H1 (cell line): ENCODE data around the gene MCEE. TPM values are rescaled to one million over a fixed set of nuclear protein-coding genes. Genes with fewer than 3 reads are reported as not detected.
A peak's percentile ranks its signal among the peaks of the same experiment; 100 is the strongest.
"Not testable (repeated sequence)": the region's sequence is repeated elsewhere in the genome, so short reads cannot be mapped to it uniquely, and the experiment has no call there.

ENCODE experiments used
- CTCF ChIA-PET: fragments of 300-600 bp; sonication (Branson Sonifier 250); formaldehyde crosslinking; loops from one replicate; lab custom pipeline; 2021; ENCODE audit not compliant: partially characterized antibody; lab: Charles Lee
- POLR2A ChIA-PET: fragments of 300-600 bp; sonication (Branson Sonifier 250); formaldehyde crosslinking; loops from one replicate; lab custom pipeline; 2021; ENCODE audit warnings: inconsistent platforms; ENCODE audit not compliant: partially characterized antibody; lab: Charles Lee
- DNase-seq, 2 experiments: peaks; one replicate each; pipeline versions ENCODE4 v3.0.0 to v3.0.0-alpha.2; 2010 to 2022; ENCODE audit warnings: low spot score in 2 of 2, low read depth in 1 of 2, mixed read lengths in 1 of 2
- FAIRE-seq: peaks from 2 replicates; lab custom pipeline; 2011; peaks lifted over from hg19 to GRCh38; lab: Jason Lieb, UNC
- H2AFZ ChIP-seq: 2 replicates; pipeline ENCODE4 v1.8.1; 2012; ENCODE audit warnings: low read length, inconsistent platforms
- H2AK5ac ChIP-seq: 2 replicates; pipeline ENCODE4 v1.6.1; 2013; ENCODE audit warnings: low read depth, low read length
- H2BK120ac ChIP-seq: replicated peaks from 2 replicates; pipeline ENCODE3; 2013; ENCODE audit warnings: low read depth, low read length, inconsistent platforms
- H2BK12ac ChIP-seq: 2 replicates; pipeline ENCODE4 v1.6.1; 2013; ENCODE audit warnings: low read depth, low read length
- H2BK15ac ChIP-seq: 2 replicates; pipeline ENCODE4 v1.6.1; 2013; ENCODE audit warnings: low read length
- H2BK20ac ChIP-seq: 2 replicates; pipeline ENCODE4 v1.6.1; 2013; ENCODE audit warnings: low read length
- H2BK5ac ChIP-seq: 2 replicates; pipeline ENCODE4 v1.6.1; 2013; ENCODE audit warnings: low read depth, low read length
- H3K14ac ChIP-seq: 2 replicates; pipeline ENCODE4 v1.6.1; 2013; ENCODE audit warnings: inconsistent platforms; ENCODE audit not compliant: insufficient read length
- H3K18ac ChIP-seq: 2 replicates; pipeline ENCODE4 v1.6.1; 2013; ENCODE audit warnings: low read length; ENCODE audit errors: extremely low read depth
- H3K23ac ChIP-seq: 2 replicates; pipeline ENCODE4 v1.6.1; 2013; ENCODE audit warnings: inconsistent platforms; ENCODE audit not compliant: insufficient read length
- H3K23me2 ChIP-seq: 2 replicates; pipeline ENCODE4 v1.6.1; 2013; ENCODE audit warnings: low read depth, low read length
- H3K27ac ChIP-seq: 2 replicates; pipeline ENCODE4 v1.6.1; 2011; ENCODE audit warnings: low read depth, low read length, inconsistent platforms
- H3K27me3 ChIP-seq, 4 experiments: replicated peaks in 1 of 4; 1 replicate in 1 of 4; 2 replicates in 3 of 4; pipeline versions ENCODE4 v1.6.1 to v1.8.1; 2011 to 2013; ENCODE audit warnings: low read length in 3 of 4, mild to moderate bottlenecking in 3 of 4, inconsistent platforms in 2 of 4, mixed read lengths in 2 of 4, moderate library complexity in 1 of 4; ENCODE audit not compliant: control insufficient read depth in 3 of 4, insufficient read depth in 3 of 4; ENCODE audit errors: extremely low read depth in 1 of 4
- H3K36me3 ChIP-seq, 4 experiments: 2 replicates each; pipeline versions ENCODE4 v1.6.1 to v1.8.1; 2011 to 2013; ENCODE audit warnings: mild to moderate bottlenecking in 4 of 4, low read length in 3 of 4, moderate library complexity in 2 of 4, control low read depth in 1 of 4, inconsistent platforms in 1 of 4; ENCODE audit not compliant: insufficient read depth in 4 of 4, control insufficient read depth in 2 of 4
- H3K4ac ChIP-seq: replicated peaks from 2 replicates; pipeline ENCODE3; 2013; ENCODE audit warnings: low read length, low read depth, mixed read lengths, inconsistent platforms; ENCODE audit not compliant: insufficient read length
- H3K4me1 ChIP-seq, 4 experiments: replicated peaks in 1 of 4; 1 replicate in 1 of 4; 2 replicates in 3 of 4; pipeline versions ENCODE4 v1.6.1 to v1.8.1; 2011 to 2013; ENCODE audit warnings: low read length in 3 of 4, inconsistent platforms in 2 of 4, mixed read lengths in 1 of 4; ENCODE audit not compliant: insufficient read depth in 4 of 4, control insufficient read depth in 3 of 4
- H3K4me2 ChIP-seq, 2 experiments: 2 replicates each; pipeline versions ENCODE4 v1.6.1 to v1.8.1; 2011 to 2013; ENCODE audit warnings: low read depth in 2 of 2, low read length in 2 of 2, control low read depth in 1 of 2, inconsistent platforms in 1 of 2, mild to moderate bottlenecking in 1 of 2; ENCODE audit not compliant: insufficient read depth in 1 of 2
- H3K4me3 ChIP-seq, 4 experiments: fragments of 200-600, 300-600 bp in 1 of 4; sonication (generic), shearing (Covaris generic), sonication (Bioruptor Twin) in 1 of 4; 2 replicates each; pipeline versions ENCODE4 v1.5.1 to v1.8.1; 2011 to 2016; ENCODE audit warnings: low read length in 4 of 4, low read depth in 3 of 4, control low read depth in 2 of 4, inconsistent platforms in 2 of 4, mild to moderate bottlenecking in 2 of 4, mixed read lengths in 1 of 4, moderate library complexity in 1 of 4; ENCODE audit not compliant: insufficient read depth in 2 of 4; ENCODE audit errors: extremely low read depth in 1 of 4
- H3K56ac ChIP-seq: replicated peaks from 2 replicates; pipeline ENCODE3; 2013; ENCODE audit warnings: low read depth, mild to moderate bottlenecking, mixed read lengths, low read length, inconsistent platforms; ENCODE audit not compliant: insufficient read length
- H3K79me1 ChIP-seq: 2 replicates; pipeline ENCODE4 v1.6.1; 2013; ENCODE audit warnings: low read depth, low read length, control low read depth
- H3K79me2 ChIP-seq, 2 experiments: 2 replicates each; pipeline versions ENCODE4 v1.6.1 to v1.8.1; 2012 to 2013; ENCODE audit warnings: low read length in 2 of 2, mild to moderate bottlenecking in 2 of 2, inconsistent platforms in 1 of 2; ENCODE audit not compliant: insufficient read depth in 2 of 2, control insufficient read depth in 1 of 2
- H3K9ac ChIP-seq, 4 experiments: replicated peaks in 1 of 4; 1 replicate in 1 of 4; 2 replicates in 3 of 4; pipeline versions ENCODE4 v1.6.1 to v1.8.1; 2011 to 2013; ENCODE audit warnings: low read depth in 3 of 4, low read length in 3 of 4, control low read depth in 2 of 4, mild to moderate bottlenecking in 2 of 4, moderate library complexity in 2 of 4, inconsistent platforms in 1 of 4; ENCODE audit errors: extremely low read depth in 1 of 4
- H3K9me3 ChIP-seq, 2 experiments: 2 replicates each; pipeline versions ENCODE4 v1.6.1 to v1.8.1; 2012 to 2013; ENCODE audit warnings: mild to moderate bottlenecking in 2 of 2, moderate library complexity in 2 of 2, control low read depth in 1 of 2, inconsistent platforms in 1 of 2, low read depth in 1 of 2, low read length in 1 of 2, mixed read lengths in 1 of 2; ENCODE audit not compliant: insufficient read depth in 2 of 2
- H4K20me1 ChIP-seq, 2 experiments: replicated peaks in 1 of 2; 2 replicates each; pipeline versions ENCODE3 to v1.8.1; 2011 to 2013; ENCODE audit warnings: inconsistent platforms in 2 of 2, low read length in 2 of 2, mild to moderate bottlenecking in 1 of 2; ENCODE audit not compliant: insufficient read depth in 2 of 2, control insufficient read depth in 1 of 2
- H4K5ac ChIP-seq: 2 replicates; pipeline ENCODE4 v1.6.1; 2013; ENCODE audit warnings: low read length, low read depth, mixed read lengths, inconsistent platforms; ENCODE audit not compliant: insufficient read length
- H4K8ac ChIP-seq: 2 replicates; pipeline ENCODE4 v1.8.0; 2013; ENCODE audit warnings: mild to moderate bottlenecking, moderate library complexity, low read length, inconsistent platforms; ENCODE audit not compliant: insufficient read depth; ENCODE audit errors: extremely low read depth
- H4K91ac ChIP-seq: replicated peaks from 2 replicates; pipeline ENCODE3; 2013; ENCODE audit warnings: low read length, mixed read lengths, inconsistent platforms; ENCODE audit not compliant: insufficient read length
- WGBS, 2 experiments: shearing (Covaris generic) in 1 of 2; methylation state at CpG; one replicate each; pipeline versions ENCODE4 v1.1.6 to v1.1.7; 2013 to 2015; ENCODE audit warnings: low lambda C conversion rate in 2 of 2, mixed read lengths in 2 of 2, inconsistent platforms in 1 of 2, low coverage in 1 of 2, missing lambda C conversion rate in 1 of 2; ENCODE audit not compliant: insufficient replicate concordance in 2 of 2, insufficient coverage in 1 of 2, insufficient read length in 1 of 2; ENCODE audit errors: extremely low coverage in 1 of 2, missing lambda C conversion rate in 1 of 2; 5-methylcytosine and 5-hydroxymethylcytosine counted together
- polyA plus RNA-seq, 7 experiments: library from polyadenylated mRNA; depleted of rRNA in 3 of 7; stranded (reverse) in 5 of 7; unstranded in 2 of 7; fragments of >200 nt in 5 of 7; fragments of 200-250 nt in 2 of 7; gene quantifications; 1 replicate in 5 of 7; 2 replicates in 1 of 7; 4 replicates in 1 of 7; pipeline versions ENCODE4 v1.2.1 to v1.2.3, GENCODE V29; 2011 to 2013; ENCODE audit warnings: missing spikeins in 2 of 7, mixed read lengths in 2 of 7
- total RNA-seq: library from RNA; stranded (reverse); fragmentation: NEBNext Ultra II Directional; extraction: Animal tissue kit (Norgen Biotek cat#: 25700); gene quantifications from 2 replicates; pipeline ENCODE4 v1.2.1, GENCODE V29; 2021

The MCEE gene
- total and polyA plus RNA-seq, 2 of the 8 experiments (the other 6 are each of a cell fraction or from before 2014, with no cell fraction given): 7.3 to 14.1 TPM

DNA sequence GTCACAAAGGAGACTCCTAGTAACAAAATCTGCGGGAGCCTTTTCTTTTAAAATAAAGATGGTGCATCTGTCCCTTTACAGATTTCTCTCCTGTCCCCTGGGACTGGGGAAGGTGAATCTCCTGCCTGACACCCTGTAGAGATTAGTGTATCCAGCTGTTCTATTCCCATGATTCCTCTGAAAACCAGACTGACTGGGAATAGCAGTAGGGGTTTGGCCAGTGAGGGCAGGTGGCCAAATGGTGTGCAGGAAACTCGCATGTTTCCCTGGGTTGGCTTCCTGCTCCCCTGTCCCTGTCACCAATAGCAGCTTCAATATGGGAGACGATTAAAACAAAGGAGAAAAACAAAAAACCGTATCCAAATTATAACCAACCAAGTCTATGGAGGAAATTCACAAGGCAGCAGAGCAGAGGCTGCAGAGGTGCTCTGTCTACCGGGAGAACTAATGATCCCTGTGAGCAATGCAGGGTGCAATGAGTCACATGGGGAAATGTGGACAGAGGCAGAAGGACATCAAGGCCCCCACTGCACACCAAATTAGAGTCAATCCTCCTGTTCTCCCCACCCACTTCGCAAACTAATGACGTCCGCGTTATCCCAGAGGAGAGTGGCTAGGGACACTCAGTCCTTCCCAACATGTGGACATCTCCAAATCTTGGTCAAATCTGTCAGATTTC, 44.6 kb downstream of the MCEE start:
- not testable (repeated sequence) for H3K4me3 ChIP-seq, H3K79me2 ChIP-seq, H3K56ac ChIP-seq, H3K9ac ChIP-seq, H3K27ac ChIP-seq, H3K36me3 ChIP-seq, H3K23ac ChIP-seq, H2BK15ac ChIP-seq, H2AFZ ChIP-seq, H3K23me2 ChIP-seq, H3K4me2 ChIP-seq, H4K5ac ChIP-seq, H3K4ac ChIP-seq, H3K18ac ChIP-seq, H2BK120ac ChIP-seq, H3K14ac ChIP-seq, H3K79me1 ChIP-seq, FAIRE-seq, H3K27me3 ChIP-seq, H4K8ac ChIP-seq, H4K20me1 ChIP-seq, DNase-seq, H3K9me3 ChIP-seq
- WGBS, 2 experiments: 66% methylated on average over 9 of the region's 9 CpGs; no CpG with 5 or more reads in 1 of the 2 experiments
- ChIA-PET CTCF (interaction anchor here (1.7 kb wide), 1 partner anchor 67 kb away, joined by 4 read pairs; no protein-coding TSS in a partner anchor), POLR2A (interaction anchor here (1.4 kb wide), 1 partner anchor 17 kb away, joined by 3 read pairs; the partner anchor contains the start of gene NAGK)
- Histone ChIP-seq H2BK20ac (peak overlapping the region; percentile 93; the same call in 1 of the 2 replicates), H4K91ac (peak overlapping the region; percentile 93), H3K4me1 (peaks cover 7 to 10% (median 7%) of the 10 kb centered on the region in 4 experiments), H2AK5ac (0 out of 2 replicates have a peak overlapping the region, but pooled peaks have one; percentile 39), H2BK5ac (peak overlapping the region; percentile 90; the same call in 1 of the 2 replicates), H2BK12ac (peak overlapping the region; percentile 60; the same call in 1 of the 2 replicates)
